Measurements from ENCODE around the gene PEX5L. TPM values are rescaled to one million over a fixed set of nuclear protein-coding genes. Genes with fewer than 3 reads are reported as not detected.

The PEX5L gene
- total RNA-seq, 3 donors from 2014 or later = 0.12 to 0.78 (median 0.25) TPM

DNA sequence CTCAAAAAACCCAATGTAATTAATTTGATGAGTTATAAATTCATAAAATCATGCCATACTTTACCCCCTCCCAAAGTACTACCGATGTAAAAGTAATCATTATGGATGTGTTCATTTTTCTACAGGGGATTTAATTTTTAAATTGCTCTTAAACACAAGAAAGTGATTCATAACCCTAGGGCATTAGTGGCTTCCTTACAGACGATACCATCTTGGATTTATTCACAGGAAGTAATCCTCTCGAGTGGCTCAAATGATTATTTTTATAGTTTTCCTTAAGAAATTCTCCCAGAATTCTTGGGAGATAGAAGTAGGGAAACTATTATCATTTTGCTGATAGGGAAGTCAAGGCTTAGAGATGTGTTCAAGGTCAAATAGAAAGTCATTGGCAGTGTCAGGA lies 80.9 kb downstream of the PEX5L start:
- DNase-seq = no peak
- ATAC-seq = no peak
- Histone ChIP-seq H3K36me3 (ENCODE audit: low read depth) (no peaks in the 10 kb centered on the region), H3K4me1 (ENCODE audit: low read depth) (no peaks in the 10 kb centered on the region), H3K4me3 (no peak overlapping the region), H3K9me3 (no peaks in the 10 kb centered on the region)
- no peak for TF ChIP-seq CTCF (IDR thresholded peaks at IDR 0.05)
- intact Hi-C loops (cut with DNase I, micrococcal nuclease) = no loop called here

GRCh38 chr3:179955286-179955685 lies 81.5 kb downstream of the PEX5L start:
- Histone ChIP-seq H3K36me3 (ENCODE audit: low read depth) (no peaks in the 10 kb centered on the region), H3K4me1 (ENCODE audit: low read depth) (no peaks in the 10 kb centered on the region), H3K9me3 (no peaks in the 10 kb centered on the region), H3K4me3 (no peak overlapping the region)
- ATAC-seq (no peak), DNase-seq (no peak)
- TF ChIP-seq CTCF (IDR thresholded peaks at IDR 0.05) = no peak
- intact Hi-C loops (cut with DNase I, micrococcal nuclease) = no loop called here

DNA sequence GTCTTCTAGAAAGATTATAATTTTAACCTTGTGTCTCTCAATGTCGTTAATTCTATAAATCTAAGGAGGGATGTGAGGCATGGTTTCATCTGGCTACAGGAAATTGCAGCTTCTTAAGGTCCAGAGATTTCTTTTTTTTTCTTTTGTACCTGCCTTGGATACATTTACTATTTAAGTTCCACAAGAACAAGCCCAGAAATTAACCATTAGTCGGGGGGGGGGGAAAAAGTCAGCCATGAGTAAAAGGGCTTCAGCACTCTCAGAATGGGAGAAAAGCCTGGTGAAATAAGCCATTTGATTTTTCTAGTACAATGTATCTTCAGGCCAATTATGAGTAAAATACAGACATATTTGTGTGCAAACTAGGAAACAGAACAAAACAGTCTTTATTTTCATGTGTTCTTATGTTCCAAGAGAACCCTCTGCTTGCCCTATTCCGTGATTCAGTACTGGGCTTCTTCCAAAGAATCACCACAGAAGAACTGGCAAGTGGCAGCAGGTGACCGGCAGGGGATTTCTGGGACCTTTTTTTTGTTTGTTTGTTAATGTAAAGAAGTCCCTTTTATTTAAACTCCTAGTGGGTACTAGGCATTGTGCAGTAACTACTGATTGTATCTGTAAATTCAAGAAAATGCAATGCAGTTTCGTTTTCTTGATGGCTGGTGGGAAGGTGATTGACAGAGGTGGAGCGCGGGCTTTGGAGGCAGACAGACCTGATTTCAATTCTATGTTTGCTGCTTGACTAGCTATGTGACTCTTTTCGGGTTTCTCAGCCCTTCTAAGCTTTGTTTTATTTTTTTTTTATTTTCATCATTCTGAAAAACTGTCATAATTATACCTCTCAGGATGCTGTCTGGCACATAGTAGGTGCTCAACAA lies 82.5 kb downstream of the PEX5L start:
- intact Hi-C loops (cut with DNase I, micrococcal nuclease) = no loop called here
- Histone ChIP-seq H3K9me3 (no peaks in the 10 kb centered on the region), H3K4me3 (no peak overlapping the region), H3K36me3 (ENCODE audit: low read depth) (no peaks in the 10 kb centered on the region), H3K4me1 (ENCODE audit: low read depth) (no peaks in the 10 kb centered on the region)
- ATAC-seq (no peak), DNase-seq (no peak)
- TF ChIP-seq CTCF (IDR thresholded peaks at IDR 0.05) = no peak

GRCh38 chr3:179950840-179951239 lies 85.9 kb downstream of the PEX5L start:
- no peak for DNase-seq
- H3K4me3 ChIP-seq = no peak overlapping the region
- no peak for ATAC-seq

DNA sequence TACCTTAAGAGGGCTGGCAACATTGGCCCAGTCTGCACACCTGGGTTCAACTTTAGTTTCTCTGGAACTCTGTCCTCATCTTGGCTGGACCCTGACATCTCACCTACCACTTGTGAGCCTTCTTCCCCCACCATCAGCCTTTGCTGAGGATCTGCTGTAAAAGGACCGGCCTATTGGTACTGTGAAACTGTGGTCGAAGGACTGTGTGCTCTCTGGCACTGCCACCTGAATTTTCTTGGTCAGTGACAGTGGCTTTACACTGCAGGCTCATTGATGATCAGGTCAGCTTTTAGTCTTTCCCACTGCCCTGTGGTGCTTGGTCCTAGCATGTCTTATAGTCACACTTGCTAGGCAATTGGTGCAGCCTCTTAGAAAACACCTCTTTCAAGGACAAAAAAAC lies 86.9 kb downstream of the PEX5L start:
- no peak for DNase-seq
- intact Hi-C loops (cut with DNase I, micrococcal nuclease) = no loop called here

More at GRCh38 chr3:179950840-179951239, 85.9 kb downstream of the PEX5L start:
- no peaks in the 10 kb centered on the region for H3K36me3 ChIP-seq (ENCODE audit: low read depth)
- no peak for TF ChIP-seq CTCF (IDR thresholded peaks at IDR 0.05)
- H3K9me3 ChIP-seq = no peaks in the 10 kb centered on the region
- intact Hi-C loops (cut with DNase I, micrococcal nuclease) = no loop called here
- no peaks in the 10 kb centered on the region for H3K4me1 ChIP-seq (ENCODE audit: low read depth)

More for the DNA sequence above, 86.9 kb downstream of the PEX5L start:
- TF ChIP-seq CTCF (IDR thresholded peaks at IDR 0.05) = no peak
- no peaks in the 10 kb centered on the region for H3K9me3 ChIP-seq
- H3K4me3 ChIP-seq = no peak overlapping the region
- H3K36me3 ChIP-seq (ENCODE audit: low read depth) = no peaks in the 10 kb centered on the region
- no peaks in the 10 kb centered on the region for H3K4me1 ChIP-seq (ENCODE audit: low read depth)
- no peak for ATAC-seq

Measured in mucosa of descending colon (tissue), 3 donors.